Measurements from ENCODE around the gene LAMA2.

Gene LAMA2

DNA sequence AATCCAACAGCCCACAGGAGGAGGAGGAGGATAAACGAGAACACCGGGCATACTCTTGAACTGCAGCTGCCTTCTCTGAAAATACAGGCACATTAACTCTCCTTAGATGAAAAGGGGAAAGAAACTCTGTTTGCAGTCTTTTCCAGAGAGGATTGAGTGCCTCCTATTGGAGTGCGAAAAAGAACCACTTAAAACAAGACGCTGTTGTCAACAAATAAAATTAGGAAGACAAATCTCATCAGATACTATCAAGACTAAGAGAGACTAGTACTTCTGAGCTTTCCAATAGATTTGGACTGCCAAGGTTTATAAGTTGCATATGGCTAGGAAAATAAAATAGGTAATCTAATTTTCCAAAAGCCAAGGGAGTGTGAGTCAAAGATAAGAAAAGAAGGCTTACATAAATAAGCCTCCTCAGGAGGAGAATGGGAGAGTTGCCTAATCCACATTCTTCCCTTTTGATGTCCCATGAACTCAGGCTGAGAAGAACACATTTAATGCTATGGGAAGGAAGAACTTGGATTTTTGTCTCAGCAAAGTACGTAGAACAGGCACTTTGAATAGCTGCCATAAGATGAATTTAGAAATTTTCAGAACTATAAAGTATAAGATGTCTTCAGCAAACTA lies 672.4 kb downstream of the LAMA2 start:
- no peak for DNase-seq

DNA sequence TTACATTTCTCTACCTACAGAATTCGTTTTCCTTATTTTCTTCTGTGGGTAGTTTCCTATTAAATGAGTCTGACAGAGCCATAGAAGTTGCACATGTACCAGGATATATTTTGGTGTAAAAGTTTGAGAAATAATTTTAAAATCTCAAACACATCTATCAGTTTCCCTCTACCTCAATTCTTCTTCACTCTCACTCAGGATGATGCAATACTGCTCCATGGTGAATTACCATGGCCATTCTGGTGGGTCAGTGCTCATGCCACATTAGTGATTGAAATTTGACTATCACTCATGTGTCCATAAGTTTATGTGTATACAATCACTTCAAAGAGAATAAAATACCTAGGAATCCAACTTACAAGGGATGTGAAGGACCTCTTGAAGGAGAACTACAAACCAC lies 675.3 kb downstream of the LAMA2 start:
- DNase-seq: no peak

DNA sequence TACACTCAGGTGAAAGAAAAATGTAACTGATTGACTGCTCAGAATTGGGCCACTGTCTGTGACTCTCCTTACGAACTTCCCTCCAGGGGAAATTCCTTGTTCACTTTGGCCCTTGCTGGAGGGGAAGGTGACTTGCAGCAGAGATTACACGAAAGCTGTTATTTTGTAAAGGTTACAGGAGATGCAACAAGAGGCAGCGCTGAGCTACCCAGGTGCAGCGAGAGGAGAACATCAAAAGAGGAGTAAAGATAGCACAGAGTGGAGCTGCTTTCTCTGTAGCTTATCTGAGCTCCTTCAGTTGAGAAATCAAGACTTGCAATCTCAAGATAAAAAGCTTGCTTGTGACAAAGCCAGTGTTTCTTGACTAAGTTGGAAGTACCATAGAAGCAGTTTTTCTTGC lies 682.4 kb downstream of the LAMA2 start:
- DNase-seq: no peak

DNA sequence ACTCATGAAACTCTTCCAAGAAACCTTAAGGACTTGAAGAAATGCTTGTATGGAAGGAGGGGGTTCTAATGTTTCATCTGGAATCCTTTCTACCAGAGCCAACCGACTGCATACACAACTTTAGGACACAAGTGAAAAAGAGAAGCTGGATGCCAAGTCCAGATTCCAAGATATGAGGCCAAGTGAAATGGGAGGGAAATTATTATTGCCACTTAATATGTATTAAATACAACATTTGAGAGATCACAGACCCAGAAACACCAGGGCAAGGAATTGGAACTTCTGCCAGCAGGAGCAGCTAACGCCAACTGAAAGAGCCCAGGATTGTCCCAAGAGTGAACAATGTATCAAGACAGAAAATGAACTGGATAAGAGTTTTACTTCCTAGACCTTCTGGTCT lies 682.9 kb downstream of the LAMA2 start:
- DNase-seq: no peak
